Measurements from ENCODE around the gene TATDN3.
"Not testable (repeated sequence)": the region's sequence is repeated elsewhere in the genome, so short reads cannot be mapped to it uniquely, and the experiment has no call there.

Gene TATDN3

DNA sequence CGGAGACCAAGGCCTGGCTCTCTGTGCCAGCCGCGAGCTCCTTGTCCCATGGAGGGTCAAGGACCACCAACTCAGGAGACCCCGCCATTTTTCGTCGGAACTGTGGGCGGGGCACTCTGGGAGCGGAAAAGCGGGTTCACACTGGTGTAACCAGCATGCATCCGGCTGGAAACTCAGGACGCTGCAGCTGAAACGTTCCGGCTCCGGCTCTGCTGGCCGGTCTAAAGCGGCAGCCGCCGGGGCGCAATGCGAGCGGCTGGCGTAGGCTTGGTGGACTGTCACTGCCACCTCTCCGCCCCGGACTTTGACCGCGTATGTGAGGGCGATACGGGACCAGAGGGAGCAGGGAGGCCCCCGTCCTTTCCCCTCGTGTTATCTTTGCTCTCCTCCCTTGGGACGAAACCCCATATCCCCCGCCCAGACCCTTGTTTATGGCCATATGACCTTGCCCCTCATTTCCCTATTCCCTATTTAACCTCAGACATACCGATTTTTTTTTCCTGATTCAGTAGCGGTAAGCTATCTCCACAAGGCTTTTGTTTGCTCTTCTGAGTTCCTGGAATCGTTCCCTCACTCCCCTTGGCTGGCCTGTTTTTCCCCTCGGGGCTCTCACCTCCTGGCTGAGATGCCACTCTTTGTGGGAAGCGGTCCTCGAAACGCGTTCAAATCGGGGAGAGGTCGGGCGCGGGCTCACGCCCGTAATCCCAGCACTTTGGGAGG lies at the start of gene TATDN3, which contains the start of gene NSL1:
Gene TATDN3 (plus strand): TSS at position 219 of the 720 bp plus-strand sequence. CDS start 28 bp downstream, at position 247.
Gene NSL1 (minus strand): TSS at position 102 of the 720 bp plus-strand sequence. CDS start 14 bp downstream, at position 88.
- DNase-seq: peak; percentile 93

GRCh38 chr1:212743901-212744475 lies 47.7 kb upstream of the TATDN3 start:
- DNase-seq: peak; percentile 49

- no peak for DNase-seq
Measured at GRCh38 chr1:212745303-212745702, 46.4 kb upstream of the TATDN3 start.

GRCh38 chr1:212746546-212746945 lies 45.1 kb upstream of the TATDN3 start:
- DNase-seq: no peak

DNA sequence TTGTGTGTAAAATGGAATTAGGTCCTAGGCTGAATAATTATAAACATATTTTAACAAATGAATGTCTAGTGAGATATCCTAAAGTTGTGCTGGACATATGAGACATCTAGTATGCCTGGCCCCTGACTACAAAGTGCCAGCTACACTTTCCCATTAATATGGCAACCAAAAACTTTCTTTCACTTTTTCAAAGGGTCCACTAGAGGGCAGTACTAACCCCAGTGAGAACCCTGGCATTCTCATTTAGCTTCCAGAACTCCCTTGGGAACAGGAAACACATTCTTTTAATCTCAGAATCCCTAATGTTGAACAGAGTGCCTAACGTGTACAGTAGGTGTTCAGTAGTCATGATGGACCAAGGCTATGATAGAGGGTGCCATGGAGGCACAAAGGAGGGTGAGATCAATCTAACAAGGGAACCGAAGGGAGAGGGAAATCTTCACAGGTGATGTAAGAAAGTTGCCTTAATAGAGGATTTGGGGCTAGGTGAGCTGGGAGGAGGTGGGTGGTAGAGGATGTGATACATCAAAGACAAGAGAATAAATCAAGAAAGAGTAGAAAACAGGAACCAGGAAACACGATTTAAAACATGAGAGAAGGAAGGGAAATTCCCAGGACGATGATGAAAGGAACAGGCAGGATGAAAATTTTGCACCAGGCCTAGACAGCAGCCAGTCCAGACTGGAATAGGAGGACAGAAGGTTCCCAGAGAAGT lies 41.7 kb upstream of the TATDN3 start:
- DNase-seq: peak; percentile 21

DNA sequence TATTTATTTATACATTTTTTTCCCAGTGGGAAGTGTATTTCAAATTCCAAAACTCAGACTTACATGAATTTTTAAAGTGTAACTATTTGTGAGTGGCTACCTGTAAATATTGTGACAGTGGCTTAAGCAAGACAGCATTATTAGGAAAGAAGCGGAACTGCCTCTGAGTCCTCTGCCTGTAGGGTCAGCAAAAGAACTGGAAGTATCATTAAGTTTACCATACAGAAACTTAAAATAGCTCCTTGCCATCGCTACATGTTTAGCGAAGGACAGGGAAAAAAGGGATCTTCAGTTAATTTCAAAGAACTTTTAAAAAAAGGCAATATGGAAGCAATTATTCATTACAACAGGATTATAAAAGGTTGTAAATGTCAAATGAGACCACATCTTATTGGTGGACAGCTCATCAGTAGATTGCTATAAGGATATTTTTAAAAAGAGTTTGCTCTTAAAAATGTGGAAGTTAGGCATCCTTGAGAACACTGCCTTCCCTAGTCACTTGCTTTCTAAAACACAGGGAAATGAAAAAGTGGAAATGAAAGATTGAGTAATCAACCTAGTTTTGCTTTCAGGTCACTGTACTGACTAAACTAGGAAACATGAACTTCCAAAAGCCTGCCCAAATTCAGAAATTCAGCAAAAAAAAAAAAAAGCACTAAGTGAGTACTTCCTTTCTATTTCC lies 39.3 kb upstream of the TATDN3 start:
- DNase-seq: no peak

DNA sequence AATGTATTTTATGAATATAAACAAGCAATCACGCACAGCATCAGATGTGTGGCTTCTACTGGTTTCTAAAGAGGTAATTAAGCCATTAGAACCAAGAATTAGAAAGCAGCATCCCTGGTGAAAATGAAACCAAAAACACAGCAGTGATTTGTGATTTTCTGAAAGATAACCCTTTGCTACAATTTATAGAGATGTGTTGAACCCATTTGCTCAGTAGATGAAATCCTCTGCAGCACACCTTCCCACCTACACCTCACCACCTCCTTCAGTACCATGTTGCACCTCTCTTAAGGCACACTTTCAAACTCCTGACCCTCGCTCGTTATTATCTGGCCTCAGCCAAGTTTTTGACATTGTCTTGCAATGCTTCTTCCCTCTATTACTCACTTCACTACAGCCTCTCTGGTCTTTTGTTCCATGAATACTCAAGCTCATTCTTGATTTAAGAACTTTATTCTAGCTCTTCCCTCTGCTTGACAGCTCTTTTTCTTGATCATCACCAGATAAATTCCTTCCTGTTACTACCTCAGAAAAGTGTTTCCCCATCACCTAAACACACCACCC lies 38.7 kb upstream of the TATDN3 start:
- no peak for DNase-seq

DNA sequence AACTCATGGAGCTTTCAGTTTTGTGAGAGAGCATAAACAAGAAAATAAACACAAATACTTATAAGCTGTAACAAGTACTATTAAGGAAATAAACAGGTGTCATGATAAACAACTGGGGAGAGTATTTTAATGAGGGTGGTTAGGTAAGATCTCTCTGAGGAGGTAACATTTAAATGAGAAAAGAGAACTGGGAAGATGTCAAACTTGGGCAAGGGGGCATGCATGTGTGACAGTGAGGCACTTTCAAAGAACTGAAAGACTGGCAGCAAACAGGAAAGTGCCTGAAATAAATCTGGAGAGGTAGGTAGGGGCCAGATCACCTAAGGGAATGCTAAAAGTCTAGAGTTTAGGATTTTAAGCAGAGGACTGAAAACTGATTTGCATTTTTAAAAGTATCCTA lies 37.9 kb upstream of the TATDN3 start:
- DNase-seq: no peak

DNA sequence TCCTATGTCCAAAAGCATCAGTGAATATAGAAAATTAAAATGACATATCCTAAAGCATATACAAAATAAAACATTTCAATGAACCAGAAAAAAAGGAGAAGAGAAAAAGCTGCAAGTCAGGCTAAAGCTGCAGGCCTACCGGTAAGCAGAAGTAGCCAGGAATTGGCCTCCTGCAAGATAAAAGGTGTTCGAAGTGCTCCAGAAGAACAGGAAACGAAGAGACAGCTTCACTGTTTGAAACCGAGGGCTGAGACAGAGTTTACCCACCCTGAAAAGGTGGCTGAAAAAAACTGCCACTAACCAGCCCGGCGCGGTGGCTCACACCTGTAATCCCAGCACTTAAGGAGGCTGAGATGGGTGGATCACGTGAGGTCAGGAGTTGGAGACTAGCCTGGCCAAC lies 37.5 kb upstream of the TATDN3 start:
- peak; percentile 44 for DNase-seq

GRCh38 chr1:212754680-212755079 lies 37.0 kb upstream of the TATDN3 start:
- peak; percentile 12 for DNase-seq

DNA sequence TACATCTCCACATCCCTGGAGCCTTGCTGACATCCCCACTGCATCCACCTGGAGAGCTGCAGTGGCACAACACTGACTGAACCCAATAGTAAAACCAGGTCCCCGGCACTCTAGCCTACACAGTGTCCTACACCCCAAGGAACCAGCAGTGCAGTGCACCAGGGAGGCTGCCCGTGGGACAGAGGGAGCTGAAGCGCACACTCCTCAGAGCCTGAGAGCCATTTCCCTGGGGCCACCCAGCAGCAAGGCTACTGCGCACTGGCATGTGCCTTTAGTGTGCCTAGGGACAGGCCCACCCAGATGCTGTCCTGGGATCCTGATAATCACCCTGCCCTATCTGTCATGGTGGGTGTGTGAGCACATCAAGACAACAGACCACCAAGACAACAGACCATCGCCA lies 32.0 kb upstream of the TATDN3 start:
- DNase-seq: no peak

- DNase-seq: peak; percentile 71
Measured at GRCh38 chr1:212760126-212760823, 31.4 kb upstream of the TATDN3 start.

DNA sequence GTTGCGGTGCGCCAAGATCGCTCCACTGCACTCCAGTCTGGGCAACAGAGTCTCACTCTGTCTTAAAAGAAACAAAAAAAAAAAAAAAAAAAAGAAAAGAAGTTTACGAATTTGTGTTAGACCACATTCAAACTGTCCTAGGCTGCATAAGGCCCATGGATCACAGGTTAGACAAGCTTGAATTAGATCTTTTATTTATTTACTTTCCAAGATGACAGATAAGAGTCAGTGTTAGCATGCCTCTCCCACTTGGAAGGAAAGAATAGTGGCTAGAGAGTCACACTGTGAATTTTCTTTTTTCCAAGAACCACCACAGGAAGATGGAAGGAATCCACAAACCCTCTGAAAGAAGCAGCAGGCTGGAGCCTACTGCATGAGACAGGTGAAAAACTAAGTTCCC lies 29.5 kb upstream of the TATDN3 start:
- DNase-seq: no peak

- no peak for DNase-seq
Measured at GRCh38 chr1:212762839-212763238, 28.9 kb upstream of the TATDN3 start.

DNA sequence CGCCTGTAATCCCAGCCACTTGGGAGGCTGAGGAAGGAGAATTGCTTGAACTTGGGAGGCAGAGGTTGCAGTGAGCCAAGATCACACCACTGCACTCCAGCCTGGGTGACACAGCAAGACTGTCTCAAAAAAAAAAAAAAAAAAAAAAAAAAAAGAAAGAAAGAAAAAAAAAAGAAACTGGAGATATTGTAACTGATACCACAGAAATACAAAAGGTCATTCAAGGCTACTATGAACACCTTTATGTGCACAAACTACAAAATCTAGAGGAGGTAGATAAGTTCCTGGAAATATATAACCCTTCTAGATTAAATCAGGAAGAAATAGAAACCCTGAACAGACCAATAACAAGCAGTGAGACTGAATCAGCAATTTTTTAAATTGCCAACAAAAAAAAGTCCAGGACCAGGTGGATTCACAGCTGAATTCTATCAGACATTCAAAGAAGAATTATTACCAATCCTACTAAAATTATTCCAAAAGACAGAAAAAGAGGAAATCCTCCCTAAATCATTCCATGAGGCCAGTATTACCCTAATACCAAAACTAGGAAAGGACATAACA lies 26.9 kb upstream of the TATDN3 start:
- DNase-seq: not testable (repeated sequence)

DNA sequence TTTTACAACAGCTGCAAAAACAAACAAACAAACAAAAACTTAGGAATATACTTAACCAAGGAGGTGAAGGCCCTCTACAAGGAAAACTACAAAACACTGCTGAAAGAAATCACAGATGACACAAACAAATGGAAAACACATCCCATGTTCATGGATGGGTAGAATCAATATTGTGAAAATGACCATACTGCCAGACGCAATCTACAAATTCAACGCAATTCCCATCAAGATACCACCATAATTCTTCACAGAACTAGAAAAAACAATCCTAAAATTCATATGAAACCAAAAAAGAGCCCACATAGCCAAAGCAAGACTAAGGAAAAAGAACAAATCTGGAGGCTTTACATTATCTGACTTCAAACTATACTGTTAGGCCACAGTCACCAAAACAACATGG lies 24.9 kb upstream of the TATDN3 start:
- DNase-seq: not testable (repeated sequence)

DNA sequence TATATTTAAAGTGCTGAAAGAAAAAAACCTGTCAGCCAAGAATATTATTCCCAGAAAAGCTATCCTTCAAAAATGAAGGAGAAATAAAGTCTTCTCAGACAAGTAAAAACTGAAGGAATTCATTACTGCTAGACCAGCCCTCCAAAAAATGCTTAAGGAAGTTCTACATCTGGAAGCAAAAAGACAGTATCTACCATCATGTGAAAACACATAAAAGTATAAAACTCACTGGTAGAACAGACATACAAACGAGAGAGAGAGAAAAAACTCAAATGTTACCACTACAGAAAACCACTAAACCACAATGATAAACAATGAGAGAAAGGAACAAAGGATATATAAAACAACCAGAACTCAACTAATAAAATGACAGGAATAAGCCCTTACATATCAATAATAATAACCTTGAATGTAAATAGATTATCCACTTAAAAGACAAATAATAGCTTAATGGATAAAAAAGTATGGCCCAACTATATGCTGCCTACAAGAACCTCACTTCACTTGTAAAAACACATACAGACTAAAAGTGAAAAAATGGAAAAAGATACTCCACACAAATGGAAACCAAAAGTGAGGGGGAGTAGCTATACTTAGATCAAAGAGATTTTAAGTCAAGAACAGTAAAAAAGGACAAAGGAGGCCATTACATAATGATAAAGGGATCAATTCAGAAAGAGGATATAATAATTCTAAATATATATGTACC lies 22.1 kb upstream of the TATDN3 start:
- no peak for DNase-seq

DNA sequence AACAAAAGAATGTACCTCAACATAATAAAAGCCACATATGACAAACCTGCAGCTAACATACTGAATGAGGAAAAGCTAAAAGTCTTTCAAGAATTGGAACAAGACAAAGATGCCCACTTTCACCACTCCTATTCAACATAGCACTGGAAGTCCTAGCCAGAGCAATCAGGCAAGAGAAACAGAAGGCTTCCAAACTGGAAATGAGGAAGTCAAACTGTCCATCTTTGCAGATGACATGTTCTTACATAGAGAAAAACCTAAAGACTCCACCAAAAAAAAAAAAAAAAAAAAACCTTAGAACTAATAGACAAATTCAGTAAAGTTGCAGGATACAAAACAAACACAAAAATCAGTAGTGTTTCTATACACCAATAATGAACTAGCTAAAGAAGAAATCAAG lies 20.4 kb upstream of the TATDN3 start:
- no peak for DNase-seq

- no peak for DNase-seq
Measured at GRCh38 chr1:212773011-212773410, 18.7 kb upstream of the TATDN3 start.

GRCh38 chr1:212774584-212774983 lies 17.1 kb upstream of the TATDN3 start:
- DNase-seq: no peak

DNA sequence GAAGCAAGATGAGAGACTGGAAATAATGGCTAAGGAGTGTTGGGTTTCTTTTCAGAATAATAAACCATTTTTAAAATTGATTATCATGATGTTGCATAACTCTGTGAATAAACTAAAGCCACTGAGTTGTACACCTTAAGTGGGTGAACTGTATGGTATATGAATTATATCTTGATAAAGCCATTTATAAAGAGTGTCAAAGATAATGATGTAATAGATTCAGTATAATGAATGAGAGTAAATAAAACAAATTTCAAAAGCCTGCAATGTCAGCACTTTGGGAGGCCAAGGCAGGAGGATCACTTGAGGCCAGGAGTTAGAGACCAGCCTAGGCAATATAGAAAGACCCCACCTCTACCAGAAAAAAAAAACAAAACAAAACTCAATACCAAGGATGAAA lies 16.5 kb upstream of the TATDN3 start:
- no peak for DNase-seq
